ENCODE results near the gene IL3.

Gene IL3

GRCh38 chr5:132087176-132087575 lies 26.7 kb downstream of the IL3 start:
- no CpG with 5 or more reads among the region's 6 CpGs for WGBS, 2 donors (ENCODE audit: extremely low coverage in 2 of 2, insufficient read length in 2 of 2, insufficient replicate concordance in 1 of 2)

GRCh38 chr5:132087661-132088060 lies 27.2 kb downstream of the IL3 start:
- DNase-seq (ENCODE audit: low spot score), result no peak
- no peak overlapping the region for H2BK5ac ChIP-seq (ENCODE audit: low read length)
- H3K79me1 ChIP-seq (ENCODE audit: low read depth, low read length), result no peaks in the 10 kb centered on the region
- WGBS, 2 donors (ENCODE audit: extremely low coverage in 2 of 2, insufficient read length in 2 of 2, insufficient replicate concordance in 1 of 2), result no CpG with 5 or more reads among the region's 8 CpGs
- no peak overlapping the region for H4K91ac ChIP-seq (ENCODE audit: low read depth, low read length, poor library complexity)
- no peak overlapping the region for H2BK120ac ChIP-seq (ENCODE audit: low read depth, low read length)
- H3K27ac ChIP-seq (replicated peaks; ENCODE audit: low read length), result no peak overlapping the region
- H2AK5ac ChIP-seq (ENCODE audit: low read depth, low read length), result no peak overlapping the region
- no peak overlapping the region for H4K8ac ChIP-seq (ENCODE audit: low read depth, low read length)
- H3K4me3 ChIP-seq (ENCODE audit: low read length in 2 of 2), result no peak overlapping the region
- H2BK15ac ChIP-seq (ENCODE audit: low read length), result no peak overlapping the region
- H3K4ac ChIP-seq (ENCODE audit: low read length), result no peak overlapping the region
- no peaks in the 10 kb centered on the region for H3K36me3 ChIP-seq (replicated peaks in 1 of 2; ENCODE audit: control insufficient read depth in 2 of 2, insufficient read depth in 2 of 2, low read length in 2 of 2)
- no peak overlapping the region for H3K14ac ChIP-seq (ENCODE audit: low read length)
- H2BK12ac ChIP-seq (ENCODE audit: low read length), result no peak overlapping the region
- no peak overlapping the region for H3K18ac ChIP-seq (ENCODE audit: low read length)
- H3K23ac ChIP-seq (ENCODE audit: low read depth, low read length, poor library complexity), result no peak overlapping the region
- no peak overlapping the region for H3K9ac ChIP-seq (ENCODE audit: low read depth, low read length, poor library complexity)
- no peaks in the 10 kb centered on the region for H3K4me1 ChIP-seq (ENCODE audit: control insufficient read depth in 2 of 2, insufficient read depth in 1 of 2, low read depth in 1 of 2, low read length in 2 of 2)
- no peaks in the 10 kb centered on the region for H3K9me3 ChIP-seq (replicated peaks in 1 of 2; ENCODE audit: control insufficient read depth in 2 of 2, insufficient read depth in 1 of 2, low read depth in 1 of 2, low read length in 2 of 2)
- H3K4me2 ChIP-seq (ENCODE audit: insufficient read depth, low read length, poor library complexity, severe bottlenecking), result no peak overlapping the region
- H2AFZ ChIP-seq (ENCODE audit: low read length), result no peak overlapping the region
- no peaks in the 10 kb centered on the region for H3K27me3 ChIP-seq (ENCODE audit: control insufficient read depth in 3 of 3, insufficient read depth in 3 of 3, low read depth in 1 of 3, low read length in 3 of 3)

More at GRCh38 chr5:132087176-132087575, 26.7 kb downstream of the IL3 start:
- Histone ChIP-seq H4K91ac (ENCODE audit: low read depth, low read length, poor library complexity) (no peak overlapping the region), H3K9ac (ENCODE audit: low read depth, low read length, poor library complexity) (no peak overlapping the region), H3K27me3 (ENCODE audit: control insufficient read depth in 3 of 3, insufficient read depth in 3 of 3, low read depth in 1 of 3, low read length in 3 of 3) (no peaks in the 10 kb centered on the region), H3K14ac (ENCODE audit: low read length) (no peak overlapping the region), H3K4me2 (ENCODE audit: insufficient read depth, low read length, poor library complexity, severe bottlenecking) (no peak overlapping the region), H2AK5ac (ENCODE audit: low read depth, low read length) (no peak overlapping the region), H2BK5ac (ENCODE audit: low read length) (no peak overlapping the region), H2BK15ac (ENCODE audit: low read length) (no peak overlapping the region), H3K36me3 (replicated peaks in 1 of 2; ENCODE audit: control insufficient read depth in 2 of 2, insufficient read depth in 2 of 2, low read length in 2 of 2) (no peaks in the 10 kb centered on the region), H3K23ac (ENCODE audit: low read depth, low read length, poor library complexity) (no peak overlapping the region), H3K9me3 (replicated peaks in 1 of 2; ENCODE audit: control insufficient read depth in 2 of 2, insufficient read depth in 1 of 2, low read depth in 1 of 2, low read length in 2 of 2) (no peaks in the 10 kb centered on the region), H3K4me1 (ENCODE audit: control insufficient read depth in 2 of 2, insufficient read depth in 1 of 2, low read depth in 1 of 2, low read length in 2 of 2) (no peaks in the 10 kb centered on the region), H2BK120ac (ENCODE audit: low read depth, low read length) (no peak overlapping the region), H2AFZ (ENCODE audit: low read length) (no peak overlapping the region), H3K18ac (ENCODE audit: low read length) (no peak overlapping the region), H3K4ac (ENCODE audit: low read length) (no peak overlapping the region), H3K79me1 (ENCODE audit: low read depth, low read length) (no peaks in the 10 kb centered on the region), H3K27ac (replicated peaks; ENCODE audit: low read length) (no peak overlapping the region), H4K8ac (ENCODE audit: low read depth, low read length) (no peak overlapping the region), H2BK12ac (ENCODE audit: low read length) (no peak overlapping the region), H3K4me3 (ENCODE audit: low read length in 2 of 2) (no peak overlapping the region)
- no peak for DNase-seq (ENCODE audit: low spot score)

- Histone ChIP-seq H3K4me1 (ENCODE audit: control insufficient read depth in 2 of 2, insufficient read depth in 1 of 2, low read depth in 1 of 2, low read length in 2 of 2) (no peaks in the 10 kb centered on the region), H3K23ac (ENCODE audit: low read depth, low read length, poor library complexity) (no peak overlapping the region), H3K36me3 (replicated peaks in 1 of 2; ENCODE audit: control insufficient read depth in 2 of 2, insufficient read depth in 2 of 2, low read length in 2 of 2) (no peaks in the 10 kb centered on the region), H3K4ac (ENCODE audit: low read length) (no peak overlapping the region), H3K18ac (ENCODE audit: low read length) (no peak overlapping the region), H2BK120ac (ENCODE audit: low read depth, low read length) (no peak overlapping the region), H2BK15ac (ENCODE audit: low read length) (no peak overlapping the region), H3K27me3 (ENCODE audit: control insufficient read depth in 3 of 3, insufficient read depth in 3 of 3, low read depth in 1 of 3, low read length in 3 of 3) (no peaks in the 10 kb centered on the region), H3K4me3 (ENCODE audit: low read length in 2 of 2) (no peak overlapping the region), H3K27ac (replicated peaks; ENCODE audit: low read length) (no peak overlapping the region), H2AK5ac (ENCODE audit: low read depth, low read length) (no peak overlapping the region), H3K9me3 (replicated peaks in 1 of 2; ENCODE audit: control insufficient read depth in 2 of 2, insufficient read depth in 1 of 2, low read depth in 1 of 2, low read length in 2 of 2) (no peaks in the 10 kb centered on the region), H3K14ac (ENCODE audit: low read length) (no peak overlapping the region), H2BK5ac (ENCODE audit: low read length) (no peak overlapping the region), H4K91ac (ENCODE audit: low read depth, low read length, poor library complexity) (no peak overlapping the region), H2AFZ (ENCODE audit: low read length) (no peak overlapping the region), H3K79me1 (ENCODE audit: low read depth, low read length) (no peaks in the 10 kb centered on the region), H3K9ac (ENCODE audit: low read depth, low read length, poor library complexity) (no peak overlapping the region), H4K8ac (ENCODE audit: low read depth, low read length) (no peak overlapping the region), H2BK12ac (ENCODE audit: low read length) (no peak overlapping the region), H3K4me2 (ENCODE audit: insufficient read depth, low read length, poor library complexity, severe bottlenecking) (no peak overlapping the region)
- no CpG with 5 or more reads among the region's 1 CpG for WGBS, 2 donors (ENCODE audit: extremely low coverage in 2 of 2, insufficient read length in 2 of 2, insufficient replicate concordance in 1 of 2)
- DNase-seq (ENCODE audit: low spot score), result no peak
These were observed 28.9 kb downstream of the IL3 start for GRCh38 chr5:132089363-132089762.

- H3K9ac ChIP-seq (ENCODE audit: low read depth, low read length, poor library complexity), result no peak overlapping the region
- H2AFZ ChIP-seq (ENCODE audit: low read length), result no peak overlapping the region
- H2BK120ac ChIP-seq (ENCODE audit: low read depth, low read length), result no peak overlapping the region
- H2BK15ac ChIP-seq (ENCODE audit: low read length), result no peak overlapping the region
- H4K8ac ChIP-seq (ENCODE audit: low read depth, low read length), result no peak overlapping the region
- no peak overlapping the region for H3K4me3 ChIP-seq (ENCODE audit: low read length in 2 of 2)
- no peak overlapping the region for H3K27ac ChIP-seq (replicated peaks; ENCODE audit: low read length)
- no peaks in the 10 kb centered on the region for H3K9me3 ChIP-seq (replicated peaks in 1 of 2; ENCODE audit: control insufficient read depth in 2 of 2, insufficient read depth in 1 of 2, low read depth in 1 of 2, low read length in 2 of 2)
- no peak overlapping the region for H3K14ac ChIP-seq (ENCODE audit: low read length)
- no peak overlapping the region for H3K4me2 ChIP-seq (ENCODE audit: insufficient read depth, low read length, poor library complexity, severe bottlenecking)
- H3K4me1 ChIP-seq (ENCODE audit: control insufficient read depth in 2 of 2, insufficient read depth in 1 of 2, low read depth in 1 of 2, low read length in 2 of 2), result no peaks in the 10 kb centered on the region
- no peak overlapping the region for H2BK12ac ChIP-seq (ENCODE audit: low read length)
- no peaks in the 10 kb centered on the region for H3K36me3 ChIP-seq (replicated peaks in 1 of 2; ENCODE audit: control insufficient read depth in 2 of 2, insufficient read depth in 2 of 2, low read length in 2 of 2)
- no peak overlapping the region for H2AK5ac ChIP-seq (ENCODE audit: low read depth, low read length)
- H2BK5ac ChIP-seq (ENCODE audit: low read length), result no peak overlapping the region
- no peak overlapping the region for H4K91ac ChIP-seq (ENCODE audit: low read depth, low read length, poor library complexity)
- no peak overlapping the region for H3K18ac ChIP-seq (ENCODE audit: low read length)
- H3K4ac ChIP-seq (ENCODE audit: low read length), result no peak overlapping the region
- no peak overlapping the region for H3K23ac ChIP-seq (ENCODE audit: low read depth, low read length, poor library complexity)
- DNase-seq (ENCODE audit: low spot score), result no peak
- no peaks in the 10 kb centered on the region for H3K79me1 ChIP-seq (ENCODE audit: low read depth, low read length)
- H3K27me3 ChIP-seq (ENCODE audit: control insufficient read depth in 3 of 3, insufficient read depth in 3 of 3, low read depth in 1 of 3, low read length in 3 of 3), result no peaks in the 10 kb centered on the region
These were observed 29.7 kb downstream of the IL3 start for GRCh38 chr5:132090107-132090506.
